Measurements from ENCODE around the gene GIT2.

- TF ChIP-seq POLR2A (IDR thresholded peaks at IDR 0.05) = no peak
- TF ChIP-seq CTCF (IDR thresholded peaks at IDR 0.05) = no peak
- no peak for TF ChIP-seq EP300 (IDR thresholded peaks at IDR 0.05)
Observed at GRCh38 chr12:109958374-109958773, 37.8 kb downstream of the GIT2 start.
